GM21381 (cell line): ENCODE results near the gene NUB1.

Experiments used
- ATAC-seq: cut with Tn5 transposase; IDR thresholded peaks from one replicate; pipeline ENCODE4 v1.9.1; 2021; ENCODE audit warnings: mild to moderate bottlenecking, moderate library complexity; ENCODE audit not compliant: unreplicated experiment

The NUB1 gene

DNA sequence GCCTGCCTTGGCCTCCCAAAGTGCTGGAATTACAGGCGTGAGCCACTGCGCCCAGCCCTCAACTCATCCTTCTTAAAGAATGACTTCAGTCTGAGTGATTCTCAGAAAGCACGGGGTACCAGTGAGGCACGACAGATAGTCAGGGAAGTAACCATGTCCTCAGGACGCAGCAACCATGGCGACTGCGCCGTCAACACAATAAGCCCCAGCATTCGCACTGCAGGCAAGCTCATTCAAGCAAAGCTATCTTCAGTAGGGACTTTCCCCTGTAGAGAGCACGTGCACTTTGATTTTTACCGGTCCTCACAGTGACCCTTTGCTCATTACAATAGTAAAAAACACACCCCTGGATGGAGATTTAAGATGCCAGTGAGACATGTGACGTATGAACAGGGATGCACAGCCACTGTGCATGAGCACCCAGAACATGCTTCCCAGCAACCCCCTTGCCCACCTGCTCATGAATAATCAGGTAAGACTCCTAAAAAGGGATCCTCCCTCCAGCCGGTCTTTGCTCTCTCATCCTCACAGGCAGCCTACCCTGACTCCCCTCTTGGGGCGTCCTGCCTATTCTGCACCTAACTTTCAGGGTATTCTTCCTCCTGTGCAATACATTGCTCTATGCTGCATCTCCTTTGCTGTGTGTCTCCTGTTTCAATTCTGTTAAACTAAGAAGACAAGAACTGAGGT, 59.2 kb downstream of the NUB1 start:
- peak; percentile 66 for ATAC-seq

DNA sequence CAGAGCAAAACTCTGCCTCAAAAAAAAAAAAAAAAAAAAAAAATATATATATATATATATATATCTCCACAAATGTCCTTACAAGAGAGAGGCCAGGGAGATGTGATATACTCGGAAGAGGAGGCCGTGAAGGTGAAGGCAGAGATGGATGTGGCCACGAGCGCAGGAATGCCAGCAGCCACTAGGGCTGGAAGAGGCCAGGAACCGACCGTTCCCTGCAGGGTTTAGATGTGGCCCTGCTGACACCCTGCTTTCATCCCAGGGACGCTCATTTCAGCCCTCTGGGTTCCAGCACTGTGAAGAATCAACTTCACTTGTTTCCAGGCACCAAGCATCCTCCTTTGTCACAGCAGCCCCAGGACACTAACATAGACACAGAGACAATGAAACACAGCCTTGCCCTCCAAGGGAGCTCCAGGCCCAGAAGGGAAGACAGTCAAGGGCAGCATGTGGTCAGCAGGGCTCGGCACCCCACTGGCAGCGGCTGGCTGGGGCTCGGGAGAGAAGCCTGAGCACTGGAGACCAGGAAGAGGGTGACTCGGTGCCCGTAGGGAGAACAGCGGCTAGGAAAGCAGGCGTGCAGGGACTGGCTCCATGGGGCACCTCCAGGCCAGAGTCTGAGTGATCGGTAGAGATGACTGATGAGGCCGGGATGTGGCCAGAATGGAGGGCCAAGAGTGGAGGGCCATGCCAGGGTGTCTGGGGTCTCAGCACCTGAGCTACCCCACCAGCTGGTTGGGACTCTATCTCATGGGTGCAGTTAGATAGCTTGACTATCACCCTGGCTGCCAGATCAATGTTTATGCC, 60.6 kb downstream of the NUB1 start:
- ATAC-seq: no peak

DNA sequence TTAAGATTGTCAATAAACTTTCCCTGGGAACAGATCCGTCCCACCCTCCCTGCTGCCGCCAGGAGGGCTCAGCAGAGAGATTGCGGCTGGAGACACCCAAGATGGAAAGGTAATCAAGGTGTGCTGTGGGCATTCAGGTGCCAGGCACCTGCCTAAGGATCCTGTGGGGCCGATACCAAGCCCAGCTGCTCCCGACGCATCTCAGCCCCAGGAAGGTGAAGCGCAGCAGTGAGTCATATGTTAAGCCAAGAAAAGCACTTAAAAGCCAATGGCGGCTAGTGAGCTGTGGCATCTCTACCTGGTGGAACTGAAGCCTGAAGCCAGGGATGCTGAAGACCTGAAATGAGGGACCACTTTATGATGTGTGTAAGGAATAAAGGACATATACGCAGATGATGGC, 62.2 kb downstream of the NUB1 start:
- ATAC-seq: no peak

DNA sequence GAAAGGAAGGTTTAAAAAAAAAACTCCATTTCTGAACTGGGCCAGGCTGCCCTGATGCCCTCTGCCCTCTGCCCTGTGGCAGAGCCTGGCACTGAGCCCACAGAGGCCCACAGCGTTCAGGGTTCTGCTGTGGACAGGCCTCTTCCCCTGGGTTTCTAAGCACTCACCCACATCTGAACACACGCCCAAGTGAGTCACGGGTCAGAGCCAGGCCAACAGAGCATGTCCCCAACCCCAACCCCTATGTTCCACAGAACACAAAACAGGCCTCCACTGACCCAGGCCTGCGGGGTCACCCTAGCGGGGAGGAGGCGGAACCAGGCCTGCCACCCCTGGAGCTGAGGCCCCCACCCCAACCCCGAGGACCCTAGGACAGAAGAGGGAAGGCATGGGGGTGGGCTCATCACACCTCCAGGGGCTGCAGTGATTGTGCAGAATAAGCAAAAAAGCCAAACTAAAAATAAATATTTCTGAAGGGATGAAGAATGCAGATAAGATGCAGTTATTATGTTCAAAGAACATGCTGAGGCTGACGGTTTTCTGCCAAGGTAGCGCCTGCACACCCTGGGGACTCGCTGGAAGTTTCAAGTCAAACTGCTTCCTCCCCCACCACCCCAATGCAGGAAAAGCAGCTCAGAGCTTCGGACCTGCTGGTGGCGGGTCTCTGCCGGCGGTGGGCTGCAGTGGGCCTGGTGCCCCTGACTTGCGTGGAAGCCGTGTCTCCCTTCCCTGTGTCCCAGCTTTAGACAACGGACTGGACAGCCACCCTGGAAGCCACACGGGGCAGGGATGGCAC, 62.8 kb downstream of the NUB1 start:
- no peak for ATAC-seq

DNA sequence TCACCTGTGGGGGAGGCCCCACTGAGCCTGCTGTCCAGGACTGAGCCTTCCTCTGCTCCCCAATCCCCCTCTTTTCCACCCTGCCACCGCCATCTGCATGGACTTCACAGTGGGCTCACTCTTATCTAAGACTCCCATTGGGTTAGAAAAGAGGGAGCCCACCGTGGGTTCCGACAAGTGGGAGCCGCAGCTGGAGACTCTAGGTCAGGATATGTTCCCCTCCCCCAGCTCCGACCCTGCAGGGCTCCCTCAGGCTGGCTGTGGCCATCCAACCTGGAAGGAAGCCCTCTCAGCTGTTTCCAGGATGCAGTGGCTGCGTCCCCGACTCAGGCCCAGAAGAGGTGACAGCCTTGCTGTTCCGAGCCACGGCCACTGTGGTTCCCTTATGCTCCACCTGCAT, 63.4 kb downstream of the NUB1 start:
- no peak for ATAC-seq

DNA sequence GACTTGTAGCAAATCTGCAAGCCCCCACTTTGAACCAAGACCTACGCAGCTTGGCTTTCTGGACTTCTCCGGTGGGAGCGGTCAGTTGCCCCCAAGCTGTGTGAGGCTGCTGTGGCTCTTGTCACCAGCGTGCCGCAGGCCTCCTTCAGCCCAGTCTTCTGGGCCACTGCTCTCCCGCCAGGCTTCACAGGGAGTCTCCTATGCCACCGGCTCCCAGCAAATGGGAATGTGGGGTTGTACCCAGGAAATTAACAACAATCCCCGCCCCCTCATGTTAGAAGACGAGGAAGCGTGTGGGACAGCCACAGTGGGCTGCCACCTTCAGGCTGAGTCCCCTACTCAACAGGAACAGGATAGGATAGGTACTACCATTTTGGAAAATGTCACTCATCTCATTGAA, 64.0 kb downstream of the NUB1 start:
- no peak for ATAC-seq

DNA sequence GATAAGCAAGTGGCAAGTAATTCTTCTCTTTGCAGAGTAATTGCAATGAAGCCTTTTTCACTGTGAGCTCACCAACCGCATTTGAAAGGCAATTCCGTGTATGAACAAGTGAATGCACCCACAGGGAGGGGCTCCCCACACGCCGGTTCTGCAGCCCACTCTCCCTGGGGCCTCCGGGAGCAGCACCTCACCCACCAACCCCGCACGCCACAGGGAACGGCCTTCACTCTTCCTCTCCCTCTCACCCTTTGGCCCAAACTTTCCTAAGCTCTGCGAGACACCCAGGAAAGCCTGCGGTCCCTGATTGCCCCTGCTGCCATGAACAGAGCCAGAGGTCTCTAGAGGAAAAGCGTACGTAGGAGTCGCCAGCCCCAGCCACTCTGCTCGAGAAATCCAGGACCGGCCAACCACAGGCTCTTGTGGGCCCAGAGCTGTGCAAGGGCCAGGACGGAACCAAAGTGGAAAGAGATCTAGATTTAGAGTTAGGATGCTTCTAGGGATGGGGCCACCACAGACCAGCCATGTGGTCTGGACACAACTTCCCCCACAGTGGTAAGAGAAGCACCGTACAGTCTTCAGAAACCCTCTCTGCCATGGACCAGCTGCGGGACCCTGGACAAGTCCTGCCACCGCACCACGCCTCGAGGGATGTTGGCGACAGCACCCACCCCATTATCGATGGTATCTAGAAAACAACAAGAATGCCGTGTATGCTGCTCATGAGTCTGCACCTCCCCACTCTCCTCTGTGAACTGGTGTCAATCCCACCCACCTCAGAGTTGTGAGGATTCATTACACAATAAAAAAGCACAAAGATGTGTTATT, 64.7 kb downstream of the NUB1 start:
- ATAC-seq: no peak

DNA sequence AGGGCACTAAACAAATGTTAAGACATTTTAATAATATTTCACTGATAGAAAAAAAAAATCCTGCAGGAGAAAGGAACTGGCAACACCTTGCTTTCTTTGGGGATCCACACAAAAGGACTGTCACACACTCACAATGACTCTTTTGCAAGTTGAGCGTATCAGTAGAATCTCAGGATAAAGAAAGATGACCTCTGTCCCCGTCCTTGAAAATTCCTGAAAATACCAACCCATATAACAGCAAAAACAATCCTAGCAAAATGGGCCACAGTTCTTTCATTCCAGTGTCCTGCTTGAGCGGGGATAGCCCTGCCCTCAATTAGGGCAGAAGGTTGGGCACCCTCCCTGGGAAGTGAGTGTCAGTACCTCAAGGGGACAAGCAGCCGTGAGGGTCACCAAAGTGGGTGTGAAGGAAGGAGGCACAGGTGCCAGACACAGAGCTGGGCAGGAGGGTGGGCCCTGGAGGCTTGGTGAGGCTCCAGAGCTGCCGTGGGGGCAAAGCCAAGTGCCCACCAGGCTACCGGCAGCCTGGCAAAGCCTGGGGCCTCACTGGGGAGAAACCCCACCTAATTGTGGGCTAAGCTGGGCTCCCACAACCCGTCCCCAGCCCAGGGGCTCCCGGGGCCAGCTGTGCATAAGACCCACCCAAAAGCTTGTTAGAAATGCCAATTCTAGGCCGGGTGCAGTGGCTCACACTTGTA, 65.4 kb downstream of the NUB1 start:
- ATAC-seq: no peak

DNA sequence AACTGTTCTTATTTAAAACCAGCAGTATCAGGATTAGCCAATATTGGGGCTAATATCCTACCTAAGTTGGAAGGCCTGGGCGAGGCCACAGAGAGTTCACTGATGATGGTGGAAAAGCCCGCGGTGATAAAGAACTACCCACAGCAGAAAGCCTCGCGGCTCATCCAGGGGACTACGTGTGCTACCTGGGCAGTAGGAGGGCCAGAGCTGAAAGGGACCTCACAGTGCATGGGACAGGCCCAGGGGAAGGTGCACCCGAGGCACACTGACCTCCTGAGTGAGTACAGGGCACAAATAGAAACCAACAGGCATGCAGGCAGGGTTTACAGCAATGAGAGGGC, 66.9 kb downstream of the NUB1 start:
- no peak for ATAC-seq

DNA sequence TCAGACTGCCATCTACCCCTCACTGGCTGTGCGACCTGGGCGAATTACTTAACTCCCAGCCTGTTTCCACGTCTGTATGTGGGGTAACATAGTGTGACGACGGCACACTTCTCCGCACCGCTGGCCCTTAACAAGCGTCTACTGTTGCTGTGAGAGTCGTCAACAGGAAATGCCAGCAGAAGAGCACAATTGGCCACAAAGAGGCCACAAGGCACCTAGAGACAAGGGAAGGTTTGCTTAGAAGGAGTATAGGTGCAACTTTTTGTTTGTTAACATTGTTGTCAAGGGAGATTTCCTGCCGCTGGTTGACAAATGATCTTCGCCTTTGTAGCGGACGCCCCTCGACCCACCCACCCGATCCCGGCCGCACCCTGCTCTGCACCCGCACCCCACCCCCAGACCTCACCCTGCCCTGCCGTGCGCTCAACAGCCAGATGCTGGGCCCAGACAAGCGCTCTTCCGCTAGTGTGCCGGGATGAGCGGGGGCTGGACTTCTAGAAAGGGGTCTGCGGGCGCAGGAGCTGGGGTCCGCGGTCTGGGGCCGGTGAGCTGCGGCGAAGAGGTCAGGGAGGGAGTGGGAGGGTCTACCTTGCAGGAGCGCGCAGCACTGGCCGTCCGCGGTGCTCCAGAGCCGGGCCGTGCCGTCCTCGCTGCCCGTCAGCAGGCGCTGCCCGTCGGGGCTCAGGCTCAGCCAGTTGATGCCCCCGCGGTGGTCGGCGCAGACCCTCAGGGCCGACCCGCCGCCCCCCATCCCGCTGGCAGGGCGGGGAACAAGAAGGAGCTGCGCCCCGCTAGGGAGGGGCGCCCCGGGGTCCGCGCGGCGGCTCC, 67.4 kb downstream of the NUB1 start:
- no peak for ATAC-seq

DNA sequence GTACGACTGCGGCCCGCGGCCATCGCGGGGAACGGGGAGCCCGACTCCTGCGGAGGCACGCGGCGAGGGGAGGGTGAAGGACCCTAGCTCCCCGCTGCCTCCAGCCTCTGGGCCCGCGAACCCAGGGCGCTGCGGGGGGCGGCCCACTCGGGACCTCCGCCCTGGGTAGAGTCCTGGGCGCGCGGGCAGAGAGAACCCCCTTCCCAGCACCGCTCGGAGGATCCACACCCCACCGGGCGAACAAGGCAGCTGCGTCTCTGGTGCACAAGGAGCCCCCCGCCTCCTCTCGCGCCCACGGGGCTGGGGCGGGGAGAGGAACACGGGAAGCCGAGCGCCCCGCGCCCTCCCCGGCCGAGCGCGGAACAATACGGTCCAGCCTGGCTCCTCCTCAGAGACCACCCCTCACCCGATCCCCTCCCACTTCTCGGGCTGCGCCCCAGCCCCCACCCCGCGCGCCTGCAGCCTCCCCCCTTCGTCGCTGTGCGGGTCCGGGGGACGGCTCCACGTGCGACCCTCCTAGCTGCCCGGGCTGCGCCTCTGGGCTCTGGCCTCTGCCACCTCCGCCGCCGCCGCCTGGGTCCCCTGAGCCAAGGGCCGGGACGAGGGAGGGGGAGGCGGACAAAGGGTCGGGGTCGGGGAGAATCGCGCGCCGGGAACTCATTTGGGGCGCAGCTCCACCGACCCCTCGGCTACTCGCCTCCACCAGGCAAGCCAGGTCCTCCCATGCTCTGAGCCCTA, 68.2 kb downstream of the NUB1 start, which contains the start of gene WDR86:
WDR86 (minus strand) TSS at position 372 of the 738 bp plus-strand sequence. CDS start 449 bp downstream, outside the sequence.
- no peak for ATAC-seq

DNA sequence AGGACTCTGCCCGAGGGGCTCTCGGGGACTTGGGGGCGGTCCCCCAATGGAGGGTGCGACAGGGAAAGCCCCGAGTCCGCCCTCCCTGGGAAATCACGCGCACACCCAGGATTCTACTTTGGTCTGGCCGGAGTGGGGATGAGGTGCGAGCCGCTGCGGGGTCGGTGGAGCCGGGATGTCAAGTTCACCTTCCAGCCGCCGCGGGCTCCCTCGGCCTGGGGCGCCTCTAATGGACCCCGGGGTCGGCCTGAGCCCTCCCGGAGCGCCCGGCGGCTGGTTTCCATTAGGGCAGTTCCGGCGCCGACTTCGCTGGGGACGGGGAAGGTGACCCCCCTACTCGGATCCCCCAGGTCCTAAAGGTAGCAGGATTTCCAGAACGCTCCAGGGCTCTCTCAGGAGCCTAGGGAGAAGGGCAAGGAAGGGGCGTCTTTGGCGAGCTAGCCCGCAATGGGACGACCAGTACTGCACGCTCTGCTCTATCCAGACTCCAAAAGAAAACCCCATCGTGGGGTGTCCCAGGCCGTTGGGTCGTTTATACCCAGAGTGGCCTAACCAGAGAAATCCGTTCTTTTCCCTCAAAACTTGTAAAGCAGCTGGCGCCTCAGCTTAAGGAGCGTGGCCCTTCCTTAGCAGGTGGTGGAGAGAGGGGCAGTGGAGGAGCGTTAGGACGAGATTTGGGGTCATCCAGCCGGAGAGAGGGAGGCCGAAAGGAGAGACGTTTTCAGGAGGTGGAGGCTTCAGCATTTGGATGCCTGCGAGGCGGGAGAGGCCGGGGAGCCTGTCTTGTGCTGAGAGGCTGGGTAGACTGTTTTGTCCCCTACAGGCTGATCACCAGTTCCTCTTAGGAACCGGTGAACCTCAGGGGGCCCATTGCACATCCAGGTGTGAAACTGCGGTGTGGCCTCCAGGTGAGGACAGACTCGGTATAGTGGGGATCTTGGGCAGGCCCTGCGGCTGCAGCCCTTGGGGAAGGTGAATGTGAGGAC, 69.1 kb downstream of the NUB1 start:
- ATAC-seq: no peak

DNA sequence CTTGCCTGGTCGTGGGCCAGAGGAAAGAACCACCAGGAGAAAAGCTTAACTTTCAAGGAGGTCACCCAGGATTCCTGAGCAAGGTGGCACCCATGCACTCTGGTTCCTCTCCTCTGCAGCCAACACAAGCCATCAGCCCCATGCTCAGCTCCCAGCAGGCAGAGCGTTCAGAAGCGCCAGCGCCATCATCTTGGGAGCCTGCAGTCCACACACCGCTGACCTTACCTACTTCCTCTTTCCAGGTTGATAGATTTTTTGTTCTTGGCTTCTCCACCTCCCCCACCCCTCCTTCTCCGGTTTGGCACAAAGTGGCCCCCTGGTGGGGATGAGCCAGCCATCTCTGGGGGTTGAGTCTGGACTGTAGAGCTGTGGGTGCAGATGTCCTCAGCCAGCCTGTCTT, 69.9 kb downstream of the NUB1 start:
- ATAC-seq: no peak

DNA sequence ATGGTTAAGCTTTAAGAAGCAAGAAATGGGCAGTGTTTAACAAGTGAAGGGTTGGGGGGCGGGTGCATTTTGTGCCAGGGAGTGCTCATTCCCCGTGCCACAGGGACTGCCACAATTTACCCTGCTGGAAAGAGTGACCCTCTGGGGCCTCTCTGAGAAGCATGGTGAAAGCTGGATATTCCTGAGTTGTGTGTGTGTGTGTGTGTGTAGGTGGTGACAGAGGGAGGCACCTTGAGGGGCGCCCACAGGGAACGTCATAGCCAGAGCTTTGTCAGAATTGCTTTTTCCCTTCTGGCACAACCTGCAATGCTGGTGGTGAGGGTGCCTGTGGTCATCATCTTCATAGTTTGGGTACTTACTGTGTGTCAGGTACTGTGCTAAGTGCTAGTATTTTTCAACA, 70.7 kb downstream of the NUB1 start:
- ATAC-seq: no peak

DNA sequence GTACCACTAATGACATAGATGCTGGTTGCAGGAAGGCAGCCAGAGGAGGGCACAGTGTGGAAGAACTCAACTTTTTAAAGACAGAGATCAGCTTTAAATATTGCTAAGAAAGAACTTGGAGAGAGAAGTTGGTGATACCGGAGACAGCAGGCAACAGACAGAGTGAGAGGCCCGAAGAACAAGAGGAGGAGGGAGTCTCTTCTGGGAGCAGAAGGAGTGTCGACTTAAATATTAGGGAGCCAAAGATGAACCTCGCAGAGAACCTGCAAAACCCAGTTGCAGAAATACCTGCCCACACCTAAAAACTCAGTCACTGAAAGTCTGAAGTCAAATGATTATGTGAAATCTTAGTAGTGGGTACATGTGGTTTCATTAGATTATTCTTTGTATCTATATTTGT, 71.6 kb downstream of the NUB1 start:
- ATAC-seq: no peak

DNA sequence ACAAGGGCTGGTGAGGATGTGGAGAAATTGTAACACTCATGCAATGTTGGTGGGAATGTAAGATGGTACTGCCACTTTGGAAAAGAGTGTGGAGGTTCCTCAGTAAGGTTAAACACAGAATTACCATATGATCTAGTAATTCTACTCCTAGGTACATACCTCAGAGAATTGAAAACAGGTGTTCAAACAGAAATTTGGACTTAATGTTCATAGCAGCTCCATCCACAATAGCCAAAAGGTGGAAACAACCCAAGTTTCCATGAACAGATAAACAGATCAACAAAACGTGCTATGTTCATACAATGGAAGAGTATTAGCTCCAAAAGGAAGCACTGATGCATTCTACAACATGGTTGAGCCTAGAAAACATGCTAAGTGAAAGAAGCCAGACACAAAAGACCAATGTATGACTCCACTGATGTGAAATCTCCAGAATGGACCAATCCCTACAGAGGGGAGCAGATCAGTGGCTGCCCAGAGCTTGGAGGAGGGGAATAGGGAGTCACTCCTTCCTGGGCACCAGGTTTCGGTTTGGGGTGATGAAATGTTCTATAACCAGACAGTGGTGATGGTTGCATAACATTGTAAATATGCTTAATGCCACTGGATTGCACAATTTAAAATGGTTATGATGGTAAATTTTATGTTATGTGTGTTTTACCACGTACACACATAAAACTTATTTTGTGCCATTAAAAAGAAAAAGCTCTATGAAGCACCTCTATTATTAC, 73.9 kb downstream of the NUB1 start:
- ATAC-seq: no peak
